Head of caudate nucleus (tissue), 42 donors: ENCODE measurements around the gene TTC19.
A peak's percentile ranks its signal among the peaks of the same experiment; 100 is the strongest.

ENCODE experiments used
- DNase-seq, 42 donors: peaks; one replicate each; pipeline versions ENCODE4 v3.0.0 to v3.0.0-alpha.2; 2020 to 2021; ENCODE audit warnings: mixed read lengths in 7 of 42
- intact Hi-C: fragments of 100-400 bp; cut with DNase I; formaldehyde crosslinking; loops from one replicate; pipeline ENCODE4 v1.15.0; 2022

The TTC19 gene, protein sequence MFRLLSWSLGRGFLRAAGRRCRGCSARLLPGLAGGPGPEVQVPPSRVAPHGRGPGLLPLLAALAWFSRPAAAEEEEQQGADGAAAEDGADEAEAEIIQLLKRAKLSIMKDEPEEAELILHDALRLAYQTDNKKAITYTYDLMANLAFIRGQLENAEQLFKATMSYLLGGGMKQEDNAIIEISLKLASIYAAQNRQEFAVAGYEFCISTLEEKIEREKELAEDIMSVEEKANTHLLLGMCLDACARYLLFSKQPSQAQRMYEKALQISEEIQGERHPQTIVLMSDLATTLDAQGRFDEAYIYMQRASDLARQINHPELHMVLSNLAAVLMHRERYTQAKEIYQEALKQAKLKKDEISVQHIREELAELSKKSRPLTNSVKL

DNA sequence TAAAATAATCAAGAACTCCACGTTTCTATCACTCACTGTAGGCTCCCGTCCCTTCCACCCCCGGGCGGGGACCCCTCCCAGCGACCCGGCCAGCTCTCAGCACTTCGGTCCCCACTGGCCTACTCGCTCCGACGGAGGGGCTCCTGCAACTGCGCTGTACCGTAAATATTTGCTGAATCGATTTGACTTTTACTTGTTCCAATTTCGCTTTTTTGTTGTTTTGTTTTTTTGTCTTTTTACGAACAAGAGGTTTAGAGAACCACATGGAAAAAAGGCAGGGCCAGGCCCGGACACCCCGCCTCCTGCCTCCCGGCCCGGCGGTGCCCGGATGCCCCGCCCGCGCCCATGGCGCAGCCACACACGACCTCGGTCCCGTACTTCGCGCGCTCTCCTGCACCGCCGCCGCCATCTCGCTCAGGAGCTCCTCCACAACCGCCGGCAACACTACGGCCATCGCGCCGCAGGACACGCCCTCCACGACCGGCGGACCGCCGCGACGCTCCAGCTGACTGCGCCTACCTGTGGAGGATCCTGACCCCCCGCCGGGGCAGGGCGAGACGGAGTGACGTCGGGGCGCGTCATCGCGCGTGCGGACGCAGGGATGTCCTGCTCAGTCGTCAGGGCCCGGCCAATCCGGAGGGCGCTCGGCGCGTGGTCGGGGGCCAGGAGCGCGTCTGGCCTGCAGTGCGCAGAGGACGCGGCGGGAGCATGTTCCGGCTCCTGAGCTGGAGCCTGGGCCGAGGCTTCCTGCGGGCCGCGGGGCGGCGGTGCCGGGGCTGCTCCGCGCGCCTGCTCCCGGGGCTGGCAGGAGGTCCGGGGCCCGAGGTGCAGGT is at the start of gene TTC19, which contains the start of gene ZSWIM7:
Gene TTC19 (plus strand): TSS at position 684 of the 833 bp plus-strand sequence. CDS start 25 bp downstream, at position 709.
Gene ZSWIM7 (minus strand): TSS at position 564 of the 833 bp plus-strand sequence. CDS start 110 bp downstream, at position 454.
- peak; percentile 94 to 100 (median 99) for DNase-seq
- intact Hi-C loops = loop anchor here (5.0 kb wide), 1 partner anchor 172 kb away; no protein-coding TSS in a partner anchor

DNA sequence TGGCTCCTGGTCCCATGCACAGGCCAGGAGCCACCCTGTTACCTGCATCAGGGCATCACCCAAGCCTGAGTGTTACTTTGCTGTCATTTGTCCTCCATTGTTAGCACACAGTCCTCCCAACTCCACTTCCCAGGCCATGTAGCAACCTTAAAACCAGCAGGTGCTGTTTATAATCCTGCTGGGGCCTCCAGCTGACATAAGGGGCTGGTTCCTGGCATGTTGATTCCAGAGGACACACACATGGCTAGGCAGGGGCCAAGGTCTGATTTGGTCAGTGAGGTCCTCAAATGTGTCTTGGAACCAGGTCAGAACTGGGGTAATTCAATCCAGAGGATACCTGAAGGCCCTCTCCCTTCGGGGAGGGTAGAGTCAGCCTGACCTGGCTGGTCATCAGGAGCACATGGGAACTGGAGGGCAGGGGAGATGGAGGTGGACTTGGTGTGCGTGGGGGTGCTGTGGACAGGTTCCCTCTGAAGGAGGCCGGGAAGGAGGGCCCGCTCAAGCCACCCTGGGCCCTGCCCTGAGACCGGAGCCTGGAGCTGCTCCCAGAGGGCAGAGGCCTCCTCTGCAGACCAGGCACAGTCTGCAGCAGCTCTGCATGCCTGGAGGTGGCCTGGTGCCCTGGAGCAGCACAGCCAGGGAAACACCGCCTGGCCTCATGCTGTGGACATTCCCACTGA is 48.1 kb upstream of the TTC19 start:
- intact Hi-C loops = no loop called here
- DNase-seq = no peak

DNA sequence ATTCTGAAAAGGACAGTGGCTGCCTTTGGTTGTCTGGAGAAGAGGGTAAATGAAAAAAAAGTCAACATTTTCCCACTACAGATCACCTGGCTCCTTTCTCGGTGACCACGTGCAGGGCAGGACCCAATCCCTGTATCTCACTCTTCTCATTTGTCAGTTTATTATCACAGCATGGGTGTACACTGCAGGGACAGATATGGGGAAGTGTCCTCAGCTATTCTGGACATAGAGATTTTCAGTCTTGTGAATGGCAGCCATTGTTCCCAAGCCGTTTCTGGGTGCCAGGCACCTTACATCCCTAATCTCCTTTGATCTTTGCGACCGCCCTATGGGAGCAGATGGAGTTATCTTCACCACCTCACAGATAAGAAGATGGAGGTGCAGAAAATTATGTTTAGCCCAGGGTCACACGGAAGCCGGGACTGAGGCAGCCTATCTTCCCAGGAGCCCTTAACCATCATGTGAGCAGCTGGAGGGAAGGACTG is 47.5 kb upstream of the TTC19 start:
- DNase-seq = no peak
- intact Hi-C loops = no loop called here

DNA sequence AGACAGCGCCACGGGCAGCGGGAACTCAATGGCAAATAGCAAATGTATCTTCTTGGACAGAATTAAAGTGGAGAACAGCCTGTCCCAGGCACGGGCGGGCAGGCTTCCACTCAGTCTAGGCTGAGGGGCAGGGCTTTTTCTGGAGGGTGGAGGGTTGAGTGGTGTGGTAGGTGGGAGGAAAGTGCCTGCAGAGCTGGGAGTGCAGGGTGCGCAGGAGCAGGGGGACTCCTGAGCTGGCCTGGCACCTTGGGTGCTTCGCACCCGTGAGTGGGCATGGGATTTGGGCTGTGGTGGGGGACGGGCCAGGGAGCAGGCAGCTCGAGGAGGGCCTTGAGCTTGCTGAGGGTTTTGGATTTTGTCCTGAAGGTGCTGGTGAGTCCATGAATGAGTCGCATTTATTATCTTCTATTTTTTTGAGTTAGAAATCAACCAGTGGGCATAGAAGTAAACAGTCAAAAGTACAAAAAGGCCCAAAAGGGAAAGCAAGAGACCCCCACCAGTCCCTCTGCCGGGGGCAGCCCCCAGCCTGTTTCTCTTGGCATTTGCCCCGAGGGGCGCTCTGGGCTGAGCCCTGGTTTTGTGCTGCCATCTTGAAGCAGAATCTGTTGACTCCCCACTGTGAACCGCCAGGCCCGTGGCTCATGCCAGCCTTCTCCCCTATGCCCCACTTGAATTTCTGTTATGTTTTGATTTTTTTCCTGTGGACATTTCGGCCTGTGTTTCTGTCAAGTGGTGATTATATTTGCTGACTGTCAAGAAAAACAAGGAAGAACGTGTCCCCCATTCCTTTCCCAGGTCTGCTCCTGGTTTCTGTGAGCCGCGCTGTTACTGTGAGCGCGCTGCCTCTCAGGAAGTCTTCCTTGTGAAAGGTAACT is 46.5 kb upstream of the TTC19 start:
- intact Hi-C loops = no loop called here
- DNase-seq = no peak

DNA sequence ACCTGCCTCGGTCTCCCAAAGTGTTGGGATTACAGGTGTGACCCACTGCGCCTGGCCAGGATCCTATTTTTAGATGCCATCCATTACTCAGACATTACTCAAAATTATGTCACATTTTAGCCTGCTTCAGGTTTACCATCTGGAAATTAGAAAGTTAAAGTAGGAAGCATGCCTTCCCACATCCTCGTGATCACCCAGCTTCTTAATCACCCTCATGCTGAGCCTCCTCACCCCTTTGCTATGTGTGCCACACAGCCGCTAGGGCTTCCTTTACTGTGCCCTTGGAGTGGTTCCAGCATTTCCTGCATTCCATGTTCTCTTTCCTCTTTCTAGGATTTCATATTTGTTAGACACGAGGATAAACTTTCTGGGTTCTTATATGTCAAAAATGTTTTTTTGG is 45.4 kb upstream of the TTC19 start:
- intact Hi-C loops = no loop called here
- no peak for DNase-seq

DNA sequence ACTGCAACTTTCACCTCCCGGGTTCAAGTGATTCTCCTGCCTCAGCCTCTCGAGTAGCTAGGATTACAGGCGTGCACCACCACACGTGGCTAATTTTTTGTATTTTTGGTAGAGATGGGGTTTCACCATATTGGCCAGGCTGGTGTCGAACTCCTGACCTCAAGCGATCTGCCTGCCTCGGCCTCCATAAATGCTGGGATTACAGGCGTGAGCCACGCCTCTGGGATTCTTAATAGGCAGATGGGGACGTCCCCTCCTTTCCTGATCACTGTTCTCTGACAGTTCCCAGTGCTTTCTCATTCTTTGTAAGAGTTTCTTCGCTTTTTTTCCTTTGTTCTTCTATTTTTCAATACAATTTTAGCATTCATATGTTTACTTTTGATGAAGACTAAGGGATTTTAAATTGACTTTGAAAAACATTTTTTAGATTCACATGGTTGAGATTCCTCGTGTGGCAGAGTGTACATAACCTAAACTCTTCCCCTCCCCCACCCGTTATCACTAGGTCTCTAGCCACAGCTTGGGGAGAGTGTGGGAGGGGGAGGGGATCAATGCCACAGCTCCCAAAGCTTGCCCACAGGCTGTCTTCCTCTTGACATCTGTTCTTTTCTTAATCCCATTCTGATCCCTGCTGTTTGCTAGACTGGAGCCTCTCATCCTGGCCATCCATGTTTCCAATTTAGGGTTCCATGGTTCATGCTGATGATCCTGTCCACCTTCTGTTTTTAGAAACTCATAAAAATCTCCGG is 43.7 kb upstream of the TTC19 start:
- no peak for DNase-seq
- intact Hi-C loops = no loop called here

DNA sequence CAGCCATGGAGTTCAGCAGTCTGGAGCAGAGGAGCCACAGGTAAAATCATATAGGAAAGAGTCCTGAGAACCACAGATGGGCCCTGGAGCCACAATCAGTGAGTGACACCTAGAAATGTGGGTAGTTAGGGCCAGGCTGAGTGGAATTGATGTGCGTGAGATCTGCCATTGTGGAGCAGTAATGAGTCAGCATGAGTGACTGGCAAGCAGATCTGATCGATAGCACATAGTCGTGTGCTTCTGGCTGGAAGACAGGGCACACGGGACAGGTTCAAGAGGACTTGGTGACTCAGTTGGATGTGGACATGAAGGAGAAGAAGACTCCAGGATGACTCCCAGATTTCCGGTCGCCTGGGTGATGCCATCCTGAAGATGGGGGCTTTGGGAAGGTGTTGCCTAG is 42.4 kb upstream of the TTC19 start:
- intact Hi-C loops = no loop called here
- no peak for DNase-seq

DNA sequence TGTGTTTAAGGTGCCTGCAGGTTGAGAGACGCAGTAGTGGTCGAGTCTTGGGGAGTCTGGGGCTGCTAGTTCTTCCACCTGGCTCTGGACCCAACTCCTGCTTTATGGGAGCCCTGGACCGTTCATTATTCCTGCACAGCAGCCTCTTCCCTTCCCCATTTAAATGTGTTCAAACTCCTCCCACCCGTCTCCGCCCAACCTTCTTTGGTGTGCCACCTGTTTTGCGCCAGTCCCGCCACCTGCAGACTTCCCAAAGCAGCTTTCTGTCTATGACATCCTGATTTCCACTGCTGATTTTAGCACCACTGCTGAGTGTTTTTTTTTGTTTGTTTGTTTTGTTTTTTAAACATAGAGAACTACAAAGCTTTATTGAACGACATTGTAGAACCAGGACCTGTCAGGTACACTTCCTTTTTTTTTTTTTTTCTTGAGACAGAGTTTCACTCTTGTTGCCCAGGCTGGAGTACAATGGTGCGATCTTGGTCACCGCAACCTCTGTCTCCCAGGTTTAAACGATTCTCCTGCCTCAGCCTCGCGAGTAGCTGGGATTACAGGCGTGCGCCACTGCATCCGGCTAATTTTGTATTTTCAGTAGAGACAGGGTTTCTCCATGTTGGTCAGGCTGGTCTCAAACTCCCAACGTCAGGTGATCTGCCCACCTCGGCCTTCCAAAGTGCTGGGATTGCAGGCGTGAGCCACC is 41.9 kb upstream of the TTC19 start:
- intact Hi-C loops = no loop called here
- DNase-seq = no peak

DNA sequence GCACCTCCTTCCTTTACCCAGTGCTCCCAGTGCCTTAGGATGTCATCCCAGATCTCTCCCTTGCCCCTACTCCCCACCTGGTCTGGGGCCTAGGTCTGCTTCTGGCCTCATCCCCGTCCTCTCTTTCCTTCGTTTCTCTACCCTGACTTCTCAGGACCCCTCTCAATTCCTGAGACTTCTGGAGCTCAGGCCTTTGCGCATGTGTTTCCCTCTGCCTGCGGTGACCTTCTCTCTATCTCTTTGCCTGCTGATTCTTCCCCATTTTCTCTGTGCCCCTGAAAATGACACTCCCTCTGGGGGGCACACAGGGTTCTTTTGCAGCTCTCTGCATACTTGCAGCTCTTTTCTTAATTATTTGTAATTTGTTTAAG is 41.2 kb upstream of the TTC19 start:
- DNase-seq = no peak
- intact Hi-C loops = no loop called here

DNA sequence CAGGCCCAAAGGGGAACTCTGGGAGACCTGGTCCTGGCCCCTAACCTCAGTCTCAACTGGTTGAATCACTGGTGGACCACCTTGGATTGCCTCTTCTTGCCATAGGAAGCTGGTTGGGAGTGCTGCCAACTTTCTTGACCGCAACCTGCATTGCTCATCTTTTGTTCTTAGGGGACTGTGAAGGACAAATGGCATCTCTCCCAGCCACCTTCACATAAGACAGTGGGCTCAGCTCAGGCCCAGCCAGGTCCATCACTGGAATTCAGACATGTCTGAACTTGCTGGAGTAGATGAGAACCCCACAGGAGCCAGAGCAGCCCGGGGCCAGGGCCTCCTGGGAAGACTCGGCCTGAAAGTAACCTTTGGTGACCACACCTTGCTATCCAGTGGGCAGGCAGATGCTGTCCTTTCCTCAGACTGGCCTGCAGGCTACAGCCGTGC is 35.9 kb upstream of the TTC19 start:
- no peak for DNase-seq

DNA sequence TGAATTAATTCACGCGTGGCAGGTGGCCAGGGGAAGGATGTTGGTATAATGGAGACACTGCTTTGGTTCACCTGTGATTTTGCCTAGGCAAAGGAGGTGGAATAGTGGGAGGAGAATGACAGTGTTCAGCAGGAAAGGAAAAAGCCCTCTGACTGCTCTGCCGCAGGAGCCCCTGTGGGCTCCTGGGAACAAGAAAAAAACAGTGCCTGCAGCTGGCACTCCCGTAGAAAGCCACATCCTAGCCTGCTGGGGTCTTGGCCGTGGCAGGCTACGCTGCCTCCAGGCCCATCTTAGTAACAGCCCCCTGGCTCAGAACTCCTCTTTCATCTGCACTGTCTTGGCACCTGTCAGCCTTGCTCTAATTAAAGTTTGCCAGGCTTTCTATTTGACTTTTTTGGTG is 34.1 kb upstream of the TTC19 start:
- intact Hi-C loops = no loop called here
- peak in 10 of 42 donors; percentile 12 to 49 (median 22) for DNase-seq

More for the DNA sequence above, 35.9 kb upstream of the TTC19 start:
- intact Hi-C loops = no loop called here

DNA sequence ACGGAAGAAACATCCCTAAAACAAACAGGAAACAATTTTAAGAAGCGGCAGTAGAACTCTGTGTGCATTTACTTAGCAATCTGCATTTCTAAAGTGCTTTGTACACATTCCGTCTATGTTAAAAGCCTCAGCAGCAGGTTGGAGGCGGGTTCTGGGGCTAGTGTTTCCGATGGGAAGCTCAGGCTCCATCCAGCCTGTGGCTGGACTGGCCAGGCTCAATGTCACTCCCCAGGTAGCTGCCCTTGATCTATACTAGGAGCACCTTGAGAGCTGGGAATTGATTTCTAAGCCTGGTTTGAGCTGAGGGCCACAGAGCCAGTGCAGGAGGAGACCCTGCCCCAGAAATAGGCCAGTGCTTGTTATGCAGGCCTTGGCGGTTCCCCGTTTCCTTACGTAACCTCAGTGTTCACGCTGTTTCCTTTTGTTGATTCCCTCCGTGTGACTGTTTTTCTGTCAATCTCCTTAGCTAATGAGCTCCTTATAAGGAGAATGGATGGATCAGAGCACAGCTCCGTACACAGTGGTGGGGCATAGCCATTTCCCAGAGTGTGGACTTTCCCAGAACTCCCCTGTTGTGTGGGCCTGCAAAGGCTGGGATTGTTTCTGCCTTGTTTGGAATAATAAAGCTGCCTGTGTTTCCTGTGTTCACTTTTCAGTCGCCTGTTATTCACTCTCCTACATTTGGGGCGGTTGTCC is 33.3 kb upstream of the TTC19 start:
- DNase-seq = peak in 15 of 42 donors; percentile 20 to 73 (median 42)
- intact Hi-C loops = no loop called here

DNA sequence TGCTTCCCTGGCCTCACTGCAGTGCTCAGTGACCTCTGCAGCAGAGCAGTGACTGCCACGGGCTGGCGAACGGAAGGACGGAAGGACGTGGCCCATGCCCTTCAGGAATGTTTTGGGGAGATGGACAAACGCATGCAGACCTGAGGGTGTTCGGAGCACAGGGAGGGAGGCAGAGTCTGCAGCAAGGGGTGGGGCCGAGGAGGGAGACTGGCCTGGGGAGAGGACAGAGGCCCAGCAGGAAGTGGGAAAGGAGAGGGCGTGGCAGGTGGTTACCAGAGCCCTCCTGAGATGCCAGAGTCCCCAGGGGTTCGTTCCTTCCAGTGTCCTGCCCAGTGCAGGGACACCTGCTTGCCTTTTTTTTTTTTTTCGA is 32.8 kb upstream of the TTC19 start:
- intact Hi-C loops = no loop called here
- DNase-seq = no peak

DNA sequence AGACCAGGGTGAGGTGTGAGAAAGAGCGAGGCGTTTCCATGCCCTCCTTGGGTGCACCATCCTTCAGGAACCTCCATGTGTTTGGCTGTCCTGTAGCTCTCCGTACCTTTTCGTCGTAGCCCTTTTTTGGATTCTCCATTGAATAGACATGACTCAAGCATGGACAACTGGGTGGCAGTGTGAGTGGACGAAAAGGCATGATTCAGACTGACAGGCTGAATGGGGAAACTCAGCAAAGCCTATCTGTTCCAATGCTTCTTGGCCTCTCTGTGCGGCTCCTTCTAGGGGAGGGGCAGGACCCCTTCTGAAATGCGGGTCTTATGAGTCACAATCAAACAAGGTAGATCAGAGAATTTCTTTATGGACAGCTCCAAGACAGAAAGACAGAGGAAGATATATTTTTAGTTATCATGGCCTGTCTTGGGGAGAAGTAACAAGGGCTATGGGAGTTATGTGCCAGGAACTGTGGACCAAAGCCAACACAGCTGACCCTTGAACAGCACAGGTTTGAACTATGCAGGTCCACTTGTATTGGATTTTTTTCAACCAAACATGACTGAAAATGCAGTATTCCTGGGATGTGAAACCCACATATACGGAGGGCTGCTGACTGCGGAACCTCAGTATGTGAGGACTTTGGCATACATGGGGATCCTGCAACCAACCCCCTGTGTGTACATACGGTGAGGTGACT is 31.8 kb upstream of the TTC19 start:
- intact Hi-C loops = no loop called here
- peak in 1 of 42 donors; percentile 56 for DNase-seq

DNA sequence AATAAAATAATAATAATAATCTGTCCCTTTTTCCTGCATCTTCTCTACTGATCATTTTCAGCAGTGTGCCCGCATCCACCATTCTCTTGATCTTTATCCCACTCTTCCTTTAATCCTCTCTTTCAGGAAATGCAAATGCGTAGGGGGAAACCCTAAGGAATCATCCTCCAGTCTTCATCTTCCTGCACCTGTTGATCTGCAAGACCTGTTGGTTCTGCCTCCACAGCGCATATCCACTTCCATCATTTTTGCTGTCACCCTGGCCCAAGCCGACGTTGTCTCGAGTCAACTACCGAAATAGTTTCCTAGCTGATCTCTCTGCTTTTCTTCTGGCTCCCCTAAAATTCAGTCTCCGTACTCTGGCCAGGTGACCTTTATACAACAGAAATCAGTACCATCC is 30.2 kb upstream of the TTC19 start:
- intact Hi-C loops = no loop called here
- no peak for DNase-seq

DNA sequence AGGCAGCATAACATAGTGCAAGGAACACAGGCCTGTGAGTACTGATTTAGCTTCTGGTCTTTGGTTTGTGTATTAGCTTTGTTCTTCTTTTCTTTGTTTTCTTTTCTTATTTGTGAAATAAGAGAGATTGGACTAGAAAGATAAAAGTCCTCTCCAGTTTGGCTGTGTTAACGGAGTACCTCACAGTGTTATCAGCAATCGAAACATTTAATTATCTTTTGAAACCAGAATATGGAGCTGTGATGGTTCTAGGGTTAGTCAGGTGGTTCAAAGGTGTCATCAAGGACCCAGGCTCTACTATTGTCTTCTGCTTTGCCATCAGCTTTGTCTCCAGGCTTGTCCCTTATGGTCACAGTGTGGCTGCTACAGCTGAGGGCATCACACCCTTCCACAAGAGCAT is 29.1 kb upstream of the TTC19 start:
- intact Hi-C loops = no loop called here
- no peak for DNase-seq
